AG09309 (cell line): ENCODE measurements around the gene TMC1.

Experiments
- DNase-seq: peaks from one replicate; pipeline ENCODE4 v3.0.0-alpha.2; 2010; ENCODE audit warnings: low read depth
- H3K4me3 ChIP-seq: 2 replicates; pipeline ENCODE4 v1.5.1; 2011; ENCODE audit warnings: mild to moderate bottlenecking, low read depth, low read length, moderate library complexity; ENCODE audit not compliant: control insufficient read depth
- TF ChIP-seq, protein P1 (sequence below): IDR thresholded peaks from 2 replicates; pipeline ENCODE4 v1.5.1; 2011; ENCODE audit warnings: mild to moderate bottlenecking, low read depth, low read length, inconsistent platforms; ENCODE audit not compliant: insufficient read depth, control insufficient read depth; ENCODE audit errors: missing control alignments

Gene TMC1

DNA sequence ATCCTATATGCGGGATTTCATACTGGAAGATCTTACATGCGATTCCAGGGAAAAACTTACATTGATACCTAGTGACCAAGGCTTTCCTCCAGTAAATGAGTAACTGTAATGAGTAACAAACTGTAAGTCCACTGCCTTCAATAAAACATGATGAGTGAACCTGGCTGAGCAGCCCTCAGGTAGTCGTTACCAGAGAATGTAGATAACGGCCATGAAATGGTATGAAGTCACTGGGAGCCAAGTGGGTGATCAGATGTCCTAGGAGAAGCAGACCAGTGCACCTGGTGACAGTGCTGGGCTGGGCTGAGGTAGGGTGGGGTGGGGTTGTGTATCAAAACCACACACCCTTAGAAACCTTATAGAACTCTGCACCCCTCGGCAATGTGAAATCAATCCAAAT lies 227.9 kb downstream of the TMC1 start:
- H3K4me3 ChIP-seq = no peak overlapping the region
- TF ChIP-seq, protein P1, sequence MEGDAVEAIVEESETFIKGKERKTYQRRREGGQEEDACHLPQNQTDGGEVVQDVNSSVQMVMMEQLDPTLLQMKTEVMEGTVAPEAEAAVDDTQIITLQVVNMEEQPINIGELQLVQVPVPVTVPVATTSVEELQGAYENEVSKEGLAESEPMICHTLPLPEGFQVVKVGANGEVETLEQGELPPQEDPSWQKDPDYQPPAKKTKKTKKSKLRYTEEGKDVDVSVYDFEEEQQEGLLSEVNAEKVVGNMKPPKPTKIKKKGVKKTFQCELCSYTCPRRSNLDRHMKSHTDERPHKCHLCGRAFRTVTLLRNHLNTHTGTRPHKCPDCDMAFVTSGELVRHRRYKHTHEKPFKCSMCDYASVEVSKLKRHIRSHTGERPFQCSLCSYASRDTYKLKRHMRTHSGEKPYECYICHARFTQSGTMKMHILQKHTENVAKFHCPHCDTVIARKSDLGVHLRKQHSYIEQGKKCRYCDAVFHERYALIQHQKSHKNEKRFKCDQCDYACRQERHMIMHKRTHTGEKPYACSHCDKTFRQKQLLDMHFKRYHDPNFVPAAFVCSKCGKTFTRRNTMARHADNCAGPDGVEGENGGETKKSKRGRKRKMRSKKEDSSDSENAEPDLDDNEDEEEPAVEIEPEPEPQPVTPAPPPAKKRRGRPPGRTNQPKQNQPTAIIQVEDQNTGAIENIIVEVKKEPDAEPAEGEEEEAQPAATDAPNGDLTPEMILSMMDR = no peak
- no peak for DNase-seq

DNA sequence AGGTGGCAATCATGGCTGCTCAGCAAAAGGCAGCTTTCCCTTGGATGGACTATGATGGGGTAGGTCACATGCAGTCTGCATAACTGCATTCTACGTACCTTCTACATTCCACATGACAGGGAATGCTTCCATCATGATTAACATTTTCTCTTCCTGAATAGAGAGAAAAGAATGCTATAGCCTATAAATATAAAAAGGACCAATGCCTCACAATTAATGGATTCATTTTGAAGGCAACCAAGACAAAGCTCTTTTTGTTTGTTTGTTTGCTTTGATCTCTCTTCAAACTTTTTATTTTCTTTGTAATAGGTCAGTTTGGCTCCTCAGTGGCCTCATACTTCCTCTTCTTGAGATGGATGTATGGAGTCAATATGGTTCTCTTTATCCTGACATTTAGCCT lies 230.1 kb downstream of the TMC1 start:
- H3K4me3 ChIP-seq = no peak overlapping the region

DNA sequence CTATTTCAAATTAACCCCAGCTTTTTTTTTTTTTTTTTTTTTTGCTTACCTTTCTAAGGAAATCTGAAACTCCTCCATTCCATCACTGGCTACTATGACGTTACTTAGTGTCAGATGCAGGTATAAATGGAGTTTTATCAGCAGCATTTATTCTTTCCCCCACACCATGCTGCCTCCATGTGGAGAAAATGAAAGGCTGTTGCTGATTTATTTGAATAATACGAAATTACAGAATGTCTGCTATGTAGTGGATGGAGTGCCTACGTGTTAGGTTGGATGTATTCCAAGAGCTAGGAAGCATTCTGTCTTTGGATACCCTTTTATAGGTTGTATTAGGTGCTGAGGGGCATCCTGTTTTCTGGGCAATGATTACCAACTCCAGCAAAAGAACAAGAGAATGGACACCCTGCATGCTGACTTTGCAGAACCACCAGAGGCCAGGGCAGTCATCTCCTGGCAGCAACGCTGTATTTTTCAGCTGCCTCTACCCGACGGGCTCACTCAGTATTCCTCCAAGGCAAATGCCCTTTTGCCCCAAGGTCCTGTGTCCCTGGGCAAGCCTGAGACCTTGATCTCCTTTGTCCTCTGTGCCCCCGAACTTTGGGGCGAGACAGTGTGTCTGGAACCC lies 232.0 kb downstream of the TMC1 start:
- no peak overlapping the region for H3K4me3 ChIP-seq

More for the DNA sequence above, 230.1 kb downstream of the TMC1 start:
- TF ChIP-seq, protein P1 = no peak
- DNase-seq = no peak

DNA sequence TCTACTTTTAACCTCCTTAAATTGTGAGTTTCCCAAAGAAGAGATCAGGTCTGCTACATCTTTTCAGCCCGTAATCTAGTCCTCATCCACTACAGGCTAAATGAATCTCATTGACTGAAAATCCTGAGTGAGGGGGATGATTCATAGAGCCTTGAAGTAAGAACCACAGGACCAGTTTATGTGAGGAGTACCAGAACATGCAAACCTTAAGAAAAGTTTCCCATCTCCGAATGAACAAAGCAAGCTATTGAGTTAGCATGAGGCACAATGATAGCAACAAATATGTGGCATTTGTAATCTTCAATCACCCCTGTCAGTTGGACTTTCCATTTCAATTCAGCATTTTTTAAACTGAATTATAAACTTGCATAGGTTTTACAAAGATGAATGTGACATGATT lies 234.4 kb downstream of the TMC1 start:
- TF ChIP-seq, protein P1 = no peak
- no peak for DNase-seq
- H3K4me3 ChIP-seq = no peak overlapping the region

More for the DNA sequence above, 232.0 kb downstream of the TMC1 start:
- no peak for DNase-seq
- TF ChIP-seq, protein P1 = peak; percentile 66

DNA sequence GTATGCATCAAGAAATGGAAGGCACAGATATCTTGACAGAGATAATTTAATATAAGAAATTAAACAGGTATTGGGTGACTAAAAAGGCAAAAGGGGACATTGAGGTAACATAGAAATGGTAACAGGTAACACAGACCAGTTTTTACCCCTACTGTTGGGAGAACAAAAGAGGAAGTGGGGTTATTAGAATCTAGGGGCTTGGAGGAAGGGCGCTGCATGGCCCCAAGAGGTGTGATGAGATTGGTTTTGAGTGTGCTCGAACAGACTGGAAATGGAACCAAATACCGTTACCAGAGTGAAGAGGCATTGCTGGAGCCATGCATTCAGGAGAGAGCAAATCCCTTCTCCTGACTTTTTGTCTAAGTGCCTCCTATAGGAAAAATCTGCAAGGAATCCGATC lies 237.5 kb downstream of the TMC1 start:
- H3K4me3 ChIP-seq = no peak overlapping the region
- no peak for DNase-seq
- TF ChIP-seq, protein P1 = no peak

DNA sequence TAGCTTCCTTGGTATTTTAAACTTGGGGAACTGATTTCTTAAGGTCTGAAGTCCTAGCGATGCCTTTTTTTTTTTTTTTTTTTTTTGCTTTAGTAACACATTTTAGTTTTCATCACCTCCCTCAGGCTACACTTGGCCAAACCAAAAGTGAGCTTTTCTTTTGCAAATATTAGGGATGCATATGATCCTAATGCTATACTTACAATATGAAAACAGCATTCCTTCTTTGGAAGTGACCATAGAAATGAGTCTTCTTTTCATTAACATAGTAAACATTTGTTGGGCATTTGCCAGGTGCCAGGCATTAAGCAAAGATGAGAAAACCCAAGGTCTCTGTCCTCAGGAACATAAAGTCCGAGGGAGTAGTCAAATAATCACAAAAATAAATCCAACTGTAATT lies 241.6 kb downstream of the TMC1 start:
- no peak for DNase-seq
- TF ChIP-seq, protein P1 = no peak
- no peak overlapping the region for H3K4me3 ChIP-seq
